GM12872 (cell line): ENCODE measurements around the gene CAMTA1.

ENCODE experiments used
- TF ChIP-seq, protein P1 (sequence below): IDR thresholded peaks from 3 replicates; pipeline ENCODE4 v1.5.1; 2011; ENCODE audit warnings: low read depth, mild to moderate bottlenecking, low read length, moderate library complexity; ENCODE audit not compliant: insufficient read depth

The CAMTA1 gene

DNA sequence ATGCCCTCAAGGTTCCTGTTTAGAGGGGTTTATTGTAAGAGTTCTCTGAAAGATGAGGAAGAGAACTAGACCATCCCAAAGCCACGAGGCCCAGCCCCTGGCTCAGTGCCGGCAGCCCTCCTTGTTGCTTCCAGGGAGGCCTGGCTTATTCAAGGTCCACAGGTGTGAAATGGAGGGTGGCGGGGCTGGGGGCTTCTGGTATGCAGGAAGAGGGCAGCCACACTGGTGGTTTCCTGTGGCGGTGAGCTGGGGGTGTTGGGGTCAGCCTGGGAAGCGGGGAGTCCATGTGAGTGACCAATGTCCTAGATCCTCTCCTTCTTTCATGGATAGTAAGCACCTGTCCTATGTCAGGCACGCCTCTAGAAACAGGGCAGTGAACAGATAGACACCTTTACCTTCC, 138.2 kb downstream of the CAMTA1 start:
- TF ChIP-seq, protein P1, sequence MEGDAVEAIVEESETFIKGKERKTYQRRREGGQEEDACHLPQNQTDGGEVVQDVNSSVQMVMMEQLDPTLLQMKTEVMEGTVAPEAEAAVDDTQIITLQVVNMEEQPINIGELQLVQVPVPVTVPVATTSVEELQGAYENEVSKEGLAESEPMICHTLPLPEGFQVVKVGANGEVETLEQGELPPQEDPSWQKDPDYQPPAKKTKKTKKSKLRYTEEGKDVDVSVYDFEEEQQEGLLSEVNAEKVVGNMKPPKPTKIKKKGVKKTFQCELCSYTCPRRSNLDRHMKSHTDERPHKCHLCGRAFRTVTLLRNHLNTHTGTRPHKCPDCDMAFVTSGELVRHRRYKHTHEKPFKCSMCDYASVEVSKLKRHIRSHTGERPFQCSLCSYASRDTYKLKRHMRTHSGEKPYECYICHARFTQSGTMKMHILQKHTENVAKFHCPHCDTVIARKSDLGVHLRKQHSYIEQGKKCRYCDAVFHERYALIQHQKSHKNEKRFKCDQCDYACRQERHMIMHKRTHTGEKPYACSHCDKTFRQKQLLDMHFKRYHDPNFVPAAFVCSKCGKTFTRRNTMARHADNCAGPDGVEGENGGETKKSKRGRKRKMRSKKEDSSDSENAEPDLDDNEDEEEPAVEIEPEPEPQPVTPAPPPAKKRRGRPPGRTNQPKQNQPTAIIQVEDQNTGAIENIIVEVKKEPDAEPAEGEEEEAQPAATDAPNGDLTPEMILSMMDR: no peak

DNA sequence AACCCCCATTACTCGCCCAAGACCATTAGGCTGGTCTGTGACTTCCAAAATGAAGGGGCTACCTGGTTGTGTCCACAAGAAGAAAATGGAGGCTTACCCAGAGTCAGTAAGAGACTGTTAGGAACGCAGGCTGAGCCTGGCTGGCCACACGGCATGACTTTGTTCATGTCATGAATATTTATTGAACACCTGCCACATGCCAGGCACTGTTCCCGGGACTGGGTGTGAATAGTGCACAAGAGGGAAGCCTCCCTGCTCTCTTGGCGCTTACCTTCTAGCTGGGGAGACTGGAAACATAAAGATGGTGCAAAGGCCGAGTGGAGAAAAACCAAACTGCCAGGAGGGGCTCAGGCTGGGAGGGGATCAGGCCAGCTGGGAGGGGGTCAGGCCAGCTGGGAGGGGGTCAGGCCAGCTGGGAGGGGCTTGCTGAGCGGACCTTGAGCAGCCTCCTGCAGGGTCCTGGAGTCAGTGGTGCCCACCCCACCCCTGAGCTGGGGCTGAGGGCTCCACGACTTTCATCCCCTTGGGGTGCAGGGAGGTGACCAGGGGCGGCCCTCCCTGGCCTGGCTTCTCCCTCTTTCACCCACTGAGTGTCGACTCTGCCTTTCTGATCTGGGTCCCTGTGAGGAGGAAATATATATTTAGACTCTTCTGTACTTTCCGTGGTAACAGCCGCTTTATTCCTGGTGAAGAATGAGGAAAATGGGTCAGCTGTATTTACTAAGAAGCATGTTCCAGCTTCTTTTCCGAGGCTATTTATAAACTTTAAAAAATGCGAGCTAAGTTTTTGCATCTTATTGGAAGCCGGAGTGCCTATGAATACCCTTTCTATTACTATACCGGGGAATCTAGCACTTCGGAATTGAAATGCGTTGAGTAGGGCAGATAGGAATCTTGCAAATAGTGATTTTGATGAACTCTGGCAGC, 139.0 kb downstream of the CAMTA1 start:
- TF ChIP-seq, protein P1: no peak

DNA sequence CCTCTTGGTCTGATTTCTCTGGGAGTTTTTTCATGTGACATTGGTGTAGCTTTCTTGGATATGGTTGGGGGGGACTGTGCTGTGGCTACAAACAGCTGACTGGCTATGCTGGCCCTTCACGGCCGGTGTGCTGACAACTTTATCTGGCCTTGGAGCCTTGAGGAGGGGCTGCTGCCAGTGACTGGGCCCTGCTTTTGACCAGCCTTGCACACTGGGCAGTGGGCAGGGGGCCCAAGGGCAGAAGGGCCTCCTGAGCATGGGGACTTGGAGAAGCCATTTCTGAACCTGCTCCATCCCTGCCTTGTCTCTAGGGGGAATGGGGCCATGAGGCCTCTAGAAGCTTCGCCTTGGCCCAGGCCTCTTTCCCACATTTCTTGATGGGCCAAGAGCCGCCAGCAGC, 139.6 kb downstream of the CAMTA1 start:
- TF ChIP-seq, protein P1: no peak

DNA sequence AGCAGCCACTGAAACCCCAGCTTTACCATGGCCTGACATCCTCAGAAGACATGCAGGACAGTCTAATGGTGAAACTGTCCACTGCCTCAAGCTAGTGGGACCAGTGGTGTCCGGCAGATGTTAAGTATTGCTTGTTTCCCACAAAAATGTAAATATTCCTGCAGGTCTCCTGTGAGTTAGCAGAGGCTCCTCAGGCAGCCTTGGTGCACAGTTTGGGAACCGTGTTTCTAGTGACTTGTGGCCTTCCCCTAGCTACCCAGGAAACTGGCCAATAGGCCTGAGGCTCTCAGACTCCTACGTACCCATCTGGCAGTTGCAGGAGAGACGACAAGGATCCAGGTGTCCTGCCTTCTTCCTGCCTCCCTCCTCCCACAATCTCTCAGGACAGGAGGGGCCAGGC, 142.4 kb downstream of the CAMTA1 start:
- TF ChIP-seq, protein P1: no peak

DNA sequence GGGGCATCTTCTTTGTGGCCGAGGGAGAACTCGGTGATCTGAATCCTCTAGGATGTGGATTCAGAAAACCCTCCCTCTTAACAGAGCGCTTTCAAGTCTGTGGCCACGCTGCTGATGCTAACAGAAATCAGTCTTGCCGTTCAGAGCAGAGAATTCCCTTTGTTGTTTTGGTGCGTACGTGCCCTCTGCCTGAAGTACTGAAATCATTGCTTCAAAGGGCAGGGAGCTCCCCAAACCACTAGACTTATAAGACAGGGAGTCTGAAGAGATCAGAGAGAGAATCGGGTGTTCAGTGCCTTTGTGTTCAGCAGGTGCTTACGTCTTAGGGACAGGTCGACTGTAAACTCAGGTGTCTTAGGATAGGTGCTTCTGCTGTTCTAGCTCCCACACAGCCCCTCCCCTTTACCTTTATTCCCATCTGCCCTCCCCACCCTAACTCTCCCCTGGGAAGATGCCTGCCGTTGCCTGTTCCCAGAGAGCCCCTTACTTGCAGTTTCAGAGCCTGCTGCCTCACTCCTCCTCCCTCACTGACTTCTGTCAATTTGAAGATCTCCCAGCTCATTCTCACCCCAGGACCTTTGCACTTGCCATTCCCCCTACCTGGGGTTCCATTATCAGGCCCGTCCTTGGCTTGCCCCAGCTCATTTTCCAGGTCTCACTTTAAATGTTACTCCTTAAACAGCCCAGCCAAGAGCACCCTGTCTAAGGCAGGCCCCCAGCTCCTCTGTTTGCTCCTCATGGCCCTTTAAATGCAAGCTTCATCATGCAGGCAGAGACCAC, 143.0 kb downstream of the CAMTA1 start:
- TF ChIP-seq, protein P1: no peak

DNA sequence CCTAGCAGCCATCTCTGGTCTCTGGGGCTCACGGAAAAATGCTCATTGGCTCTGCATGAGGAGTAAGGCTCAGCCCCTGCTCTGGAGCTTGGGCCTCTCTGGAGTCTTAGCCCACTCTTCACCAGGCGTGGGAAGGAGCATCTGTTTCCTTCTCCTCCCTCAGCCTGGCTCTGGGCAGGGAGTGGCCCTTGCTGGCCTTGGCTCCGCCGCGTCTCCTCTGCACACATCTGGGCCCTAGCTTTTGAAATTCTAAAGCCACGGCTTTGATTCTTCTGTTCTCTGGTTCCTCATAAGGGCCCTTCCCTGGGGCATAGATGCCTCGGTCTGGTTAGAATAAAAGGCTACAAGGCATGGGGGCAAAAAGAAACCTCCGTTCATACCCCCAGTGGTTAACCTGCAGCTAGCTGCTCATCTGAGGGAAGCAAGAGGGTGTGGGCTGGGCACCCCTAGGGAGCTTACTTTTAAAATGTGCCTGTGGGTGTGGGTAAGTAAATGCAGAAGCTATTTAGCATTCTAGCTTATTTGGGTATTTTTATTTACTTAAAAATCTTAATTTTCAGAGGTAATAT, 145.6 kb downstream of the CAMTA1 start:
- TF ChIP-seq, protein P1: no peak

DNA sequence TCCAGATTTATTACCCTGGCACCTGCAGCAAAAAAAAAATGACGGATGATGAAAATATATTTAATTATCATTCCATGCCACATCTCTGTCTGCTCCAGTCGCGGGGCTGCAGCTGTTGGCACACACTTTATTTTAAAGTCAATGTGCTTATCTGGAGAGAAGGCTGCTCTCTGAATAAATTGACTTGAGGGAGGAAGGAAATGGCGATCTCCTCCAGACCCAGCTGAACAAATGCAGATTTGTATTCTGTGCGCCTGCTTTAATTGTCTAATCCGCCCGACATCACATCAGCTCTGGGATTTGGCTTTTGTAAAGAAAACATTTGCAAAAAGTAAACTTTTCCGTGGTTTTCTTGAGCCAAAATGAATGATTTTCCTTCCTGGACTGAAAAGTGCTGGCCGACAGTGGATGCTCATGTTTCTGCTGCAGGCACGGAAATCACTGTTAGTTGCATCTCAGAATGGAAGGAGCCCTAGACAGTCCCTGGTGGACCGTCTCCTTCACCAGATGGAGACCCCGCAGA, 150.2 kb downstream of the CAMTA1 start:
- TF ChIP-seq, protein P1: no peak
